H9 (cell line): ENCODE results near the gene CCDC33. TPM values are rescaled to one million over a fixed set of nuclear protein-coding genes. Genes with fewer than 3 reads are reported as not detected.

Source experiments
- DNase-seq: peaks from one replicate; pipeline ENCODE4 v3.0.0-alpha.2; 2017
- H2AFZ ChIP-seq: one replicate; pipeline ENCODE4 v1.6.1; 2013; ENCODE audit warnings: mild to moderate bottlenecking, low read length, control low read depth, moderate library complexity
- H2AK5ac ChIP-seq: 2 replicates; pipeline ENCODE4 v1.6.1; 2013; ENCODE audit warnings: low read length, control low read depth, mixed read lengths; ENCODE audit not compliant: insufficient read length
- H2BK120ac ChIP-seq: one replicate; pipeline ENCODE4 v1.6.1; 2013; ENCODE audit warnings: low read depth, mild to moderate bottlenecking, low read length, control low read depth, inconsistent platforms; ENCODE audit not compliant: poor library complexity, severe bottlenecking
- H2BK12ac ChIP-seq: 2 replicates; pipeline ENCODE4 v1.6.1; 2013; ENCODE audit warnings: low read length, control low read depth, mixed read lengths, low read depth; ENCODE audit not compliant: insufficient read length
- H2BK15ac ChIP-seq: 2 replicates; pipeline ENCODE4 v1.6.1; 2013; ENCODE audit warnings: low read depth, low read length, control low read depth
- H2BK20ac ChIP-seq: one replicate; pipeline ENCODE4 v1.6.1; 2013; ENCODE audit warnings: low read depth, mild to moderate bottlenecking, low read length, control low read depth, inconsistent platforms; ENCODE audit not compliant: poor library complexity, severe bottlenecking
- H2BK5ac ChIP-seq: 2 replicates; pipeline ENCODE4 v1.6.1; 2013; ENCODE audit warnings: low read length, control low read depth, mixed read lengths; ENCODE audit not compliant: insufficient read length
- H3K14ac ChIP-seq: 2 replicates; pipeline ENCODE4 v1.6.1; 2013; ENCODE audit warnings: low read length, control low read depth; ENCODE audit not compliant: insufficient read depth
- H3K18ac ChIP-seq: 2 replicates; pipeline ENCODE4 v1.6.1; 2013; ENCODE audit warnings: low read depth, mild to moderate bottlenecking, mixed read lengths, low read length, control low read depth; ENCODE audit not compliant: insufficient read length
- H3K23ac ChIP-seq: 2 replicates; pipeline ENCODE4 v1.6.1; 2013; ENCODE audit warnings: low read length, control low read depth, mixed read lengths, low read depth; ENCODE audit not compliant: insufficient read length
- H3K23me2 ChIP-seq: 2 replicates; pipeline ENCODE4 v1.6.1; 2013; ENCODE audit warnings: low read depth, mild to moderate bottlenecking, mixed read lengths, low read length, control low read depth; ENCODE audit not compliant: insufficient read length, poor library complexity, severe bottlenecking
- H3K27ac ChIP-seq: 2 replicates; pipeline ENCODE4 v1.5.1; 2013; ENCODE audit warnings: low read length, control low read depth, mixed read lengths, low read depth; ENCODE audit not compliant: insufficient read length
- H3K27me3 ChIP-seq: 2 replicates; pipeline ENCODE4 v1.6.1; 2013; ENCODE audit warnings: low read length, control low read depth, inconsistent platforms; ENCODE audit not compliant: insufficient read depth
- H3K4ac ChIP-seq: 2 replicates; pipeline ENCODE4 v1.6.1; 2013; ENCODE audit warnings: low read depth, mild to moderate bottlenecking, control low read depth, inconsistent platforms, low read length, moderate library complexity
- H3K4me1 ChIP-seq: 2 replicates; pipeline ENCODE4 v1.6.1; 2013; ENCODE audit warnings: low read length, control low read depth, inconsistent platforms; ENCODE audit not compliant: insufficient read depth
- H3K4me2 ChIP-seq: 2 replicates; pipeline ENCODE4 v1.6.1; 2013; ENCODE audit warnings: low read length, control low read depth, mixed read lengths; ENCODE audit not compliant: insufficient read length, insufficient read depth
- H3K56ac ChIP-seq: 2 replicates; pipeline ENCODE4 v1.6.1; 2013; ENCODE audit warnings: low read depth, mild to moderate bottlenecking, mixed read lengths, low read length, control low read depth; ENCODE audit not compliant: insufficient read length
- H3K79me1 ChIP-seq: 2 replicates; pipeline ENCODE4 v1.6.1; 2013; ENCODE audit warnings: low read depth, mild to moderate bottlenecking, moderate library complexity, low read length, control low read depth, inconsistent platforms; ENCODE audit not compliant: insufficient read depth, poor library complexity, severe bottlenecking
- H3K79me2 ChIP-seq: 2 replicates; pipeline ENCODE4 v1.6.1; 2013; ENCODE audit warnings: low read length, control low read depth, inconsistent platforms; ENCODE audit not compliant: insufficient read depth
- H3K9ac ChIP-seq: 2 replicates; pipeline ENCODE4 v1.6.1; 2013; ENCODE audit warnings: low read length, control low read depth, mixed read lengths; ENCODE audit not compliant: insufficient read length; ENCODE audit errors: extremely low read depth
- H3K9me3 ChIP-seq: one replicate; pipeline ENCODE4 v1.6.1; 2013; ENCODE audit warnings: low read depth, low read length, inconsistent platforms; ENCODE audit not compliant: control insufficient read depth
- H3T11ph ChIP-seq: one replicate; pipeline ENCODE4 v1.6.1; 2013; ENCODE audit warnings: mild to moderate bottlenecking, low read length, control low read depth, inconsistent platforms
- H4K20me1 ChIP-seq: one replicate; pipeline ENCODE4 v1.6.1; 2013; ENCODE audit not compliant: control insufficient read depth, insufficient read length, insufficient read depth
- H4K5ac ChIP-seq: 2 replicates; pipeline ENCODE4 v1.6.1; 2013; ENCODE audit warnings: low read depth, mild to moderate bottlenecking, mixed read lengths, low read length, control low read depth; ENCODE audit not compliant: insufficient read length
- H4K8ac ChIP-seq: replicated peaks from 2 replicates; pipeline ENCODE4 v1.6.1; 2013; ENCODE audit warnings: low read length, control low read depth, mixed read lengths, low read depth; ENCODE audit not compliant: insufficient read length
- H4K91ac ChIP-seq: 2 replicates; pipeline ENCODE4 v1.6.1; 2013; ENCODE audit warnings: low read depth, mild to moderate bottlenecking, moderate library complexity, mixed read lengths, low read length, control low read depth; ENCODE audit not compliant: insufficient read length
- H3K27ac Mint-ChIP-seq, 3 experiments: 2 replicates in 2 of 3; 3 replicates in 1 of 3; pipeline ENCODE4 v1.8.0; 2020 to 2021; ENCODE audit warnings: mixed read lengths in 3 of 3, mild to moderate bottlenecking in 1 of 3, moderate library complexity in 1 of 3
- H3K27me3 Mint-ChIP-seq: 2 replicates; pipeline ENCODE4 v1.8.0; 2021; ENCODE audit warnings: low read depth, mild to moderate bottlenecking, moderate library complexity, mixed read lengths
- H3K36me3 Mint-ChIP-seq, 3 experiments: 2 replicates in 2 of 3; 3 replicates in 1 of 3; pipeline ENCODE4 v1.8.0; 2020 to 2021; ENCODE audit warnings: low read depth in 3 of 3, mixed read lengths in 3 of 3; ENCODE audit not compliant: insufficient read depth in 1 of 3
- H3K4me1 Mint-ChIP-seq, 2 experiments: 2 replicates each; pipeline ENCODE4 v1.8.0; 2020; ENCODE audit warnings: mixed read lengths in 2 of 2
- H3K4me3 Mint-ChIP-seq, 2 experiments: 2 replicates in 1 of 2; 3 replicates in 1 of 2; pipeline ENCODE4 v1.8.0; 2020 to 2021; ENCODE audit warnings: mild to moderate bottlenecking in 2 of 2, mixed read lengths in 2 of 2, moderate library complexity in 1 of 2
- H3K9me3 Mint-ChIP-seq, 2 experiments: 2 replicates in 1 of 2; 3 replicates in 1 of 2; pipeline ENCODE4 v1.8.0; 2020; ENCODE audit warnings: mild to moderate bottlenecking in 2 of 2, mixed read lengths in 2 of 2, moderate library complexity in 1 of 2
- CTCF ChIP-seq: fragments of 200-600 bp; sonication (generic); conservative IDR thresholded peaks from 3 replicates; pipeline ENCODE4 v1.8.0; 2021; ENCODE audit warnings: antibody characterized with exemption, mild to moderate bottlenecking
- WGBS: extraction: QIAGEN DNeasy Blood & Tissue Kit; methylation state at CpG from one replicate; pipeline ENCODE4 v1.1.7; 2013; ENCODE audit warnings: missing lambda C conversion rate, low lambda C conversion rate, mixed read lengths; ENCODE audit not compliant: insufficient read length; ENCODE audit errors: extremely low coverage; 5-methylcytosine and 5-hydroxymethylcytosine counted together
- total RNA-seq: library from RNA; stranded (reverse); gene quantifications from 2 replicates; pipeline ENCODE4 v1.2.1, GENCODE V29; 2021

CCDC33 gene
- total RNA-seq, 1 experiment from 2014 or later = 4.6 TPM

- Histone ChIP-seq H3K9me3 (no peaks in the 10 kb centered on the region), H4K5ac (no peak overlapping the region), H3K79me1 (no peaks in the 10 kb centered on the region), H4K20me1 (no peaks in the 10 kb centered on the region), H3K27ac (no peak overlapping the region), H2AFZ (no peak overlapping the region), H2BK120ac (no peak overlapping the region), H3K4ac (no peak overlapping the region), H3K23me2 (no peaks in the 10 kb centered on the region), H3K4me2 (no peak overlapping the region), H2BK20ac (no peak overlapping the region), H3K4me1 (no peaks in the 10 kb centered on the region), H3K79me2 (no peaks in the 10 kb centered on the region), H2BK12ac (no peak overlapping the region), H2BK5ac (no peak overlapping the region), H3T11ph (no peak overlapping the region), H3K14ac (no peak overlapping the region), H4K91ac (no peak overlapping the region), H3K9ac (no peak overlapping the region), H3K23ac (no peak overlapping the region), H3K56ac (no peak overlapping the region), H3K18ac (no peak overlapping the region), H2BK15ac (no peak overlapping the region), H4K8ac (no peak overlapping the region), H2AK5ac (no peak overlapping the region), H3K27me3 (no peaks in the 10 kb centered on the region)
- no peaks in the 10 kb centered on the region; a peak in 2 of 7 replicates for H3K36me3 Mint-ChIP-seq
- H3K9me3 Mint-ChIP-seq = peaks cover 0 to 6% of the 10 kb centered on the region in 2 experiments; a peak in 2 of 5 replicates
- no peak for TF ChIP-seq CTCF
- H3K4me1 Mint-ChIP-seq = peaks cover 5 to 10% of the 10 kb centered on the region in 2 experiments
- H3K27ac Mint-ChIP-seq = no peak overlapping the region
- no peak overlapping the region for H3K4me3 Mint-ChIP-seq
- DNase-seq = no peak
- no CpG with 5 or more reads among the region's 5 CpGs for WGBS
- H3K27me3 Mint-ChIP-seq = peaks cover 23% of the 10 kb centered on the region
Measured at GRCh38 chr15:74333093-74333492, 97.0 kb downstream of the CCDC33 start.
